IPS-18a (cell line): ENCODE results near the gene PACS2.
"Not testable (repeated sequence)": the region's sequence is repeated elsewhere in the genome, so short reads cannot be mapped to it uniquely, and the experiment has no call there.

Experiments
- H3K27ac ChIP-seq: one replicate; pipeline ENCODE4 v1.5.1; 2013; ENCODE audit warnings: low read length
- H3K27me3 ChIP-seq: one replicate; pipeline ENCODE4 v1.6.1; 2013; ENCODE audit warnings: mild to moderate bottlenecking, low read length; ENCODE audit not compliant: control insufficient read depth, insufficient read depth
- H3K36me3 ChIP-seq: one replicate; pipeline ENCODE4 v1.6.1; 2013; ENCODE audit warnings: low read depth, low read length; ENCODE audit not compliant: control insufficient read depth
- H3K4me1 ChIP-seq: one replicate; pipeline ENCODE4 v1.6.1; 2013; ENCODE audit warnings: low read depth, low read length; ENCODE audit not compliant: control insufficient read depth
- H3K4me3 ChIP-seq: one replicate; pipeline ENCODE4 v1.5.1; 2013; ENCODE audit warnings: low read length
- H3K9ac ChIP-seq: one replicate; pipeline ENCODE4 v1.6.1; 2013; ENCODE audit warnings: mild to moderate bottlenecking, low read length, moderate library complexity
- H3K9me3 ChIP-seq: one replicate; pipeline ENCODE4 v1.6.1; 2013; ENCODE audit warnings: low read depth, low read length; ENCODE audit not compliant: control insufficient read depth

Gene PACS2

DNA sequence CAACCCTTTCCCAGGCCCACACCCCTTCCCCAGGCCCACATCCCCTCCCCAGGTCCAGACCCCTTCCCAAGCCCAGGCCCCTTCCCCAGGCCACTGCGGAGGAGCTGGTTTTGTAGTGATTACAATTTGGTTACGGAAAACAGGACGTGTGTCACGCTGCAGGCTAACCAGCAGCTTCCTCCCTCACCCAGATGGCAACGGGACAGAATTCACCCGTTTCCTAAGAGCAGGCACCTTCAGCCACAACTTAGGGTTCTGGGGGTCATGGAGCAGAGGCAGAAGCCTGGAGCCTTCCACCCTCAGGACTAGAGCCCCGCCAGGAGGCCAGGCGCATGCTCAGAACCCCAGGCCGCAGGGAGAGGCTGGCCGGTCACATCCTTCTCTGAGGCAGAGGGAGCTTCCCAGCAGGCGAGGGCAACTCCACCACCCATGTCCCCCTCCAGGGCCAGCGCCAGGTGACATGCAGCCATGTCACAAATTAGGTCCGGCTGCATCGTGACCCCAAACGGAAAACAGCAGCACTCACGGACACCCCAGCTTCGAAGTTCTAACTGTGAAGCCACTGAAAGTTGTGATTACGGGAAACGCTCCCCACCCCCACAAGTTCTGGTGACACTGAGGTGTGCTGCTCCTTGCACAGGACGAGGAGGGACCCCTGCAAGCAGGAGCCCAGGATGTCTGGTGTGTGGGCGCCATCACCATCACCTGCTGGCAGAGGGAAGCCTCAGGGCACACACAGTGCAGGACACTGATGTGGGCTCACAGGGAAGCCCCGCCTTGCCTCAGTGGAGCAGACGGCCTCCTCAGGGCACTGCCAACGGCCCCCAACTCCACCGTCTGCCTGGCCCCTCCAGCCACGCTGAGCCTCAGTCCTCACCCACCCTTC lies 21.5 kb upstream of the PACS2 start:
- H3K27ac ChIP-seq = no peak overlapping the region
- H3K9ac ChIP-seq = no peak overlapping the region

DNA sequence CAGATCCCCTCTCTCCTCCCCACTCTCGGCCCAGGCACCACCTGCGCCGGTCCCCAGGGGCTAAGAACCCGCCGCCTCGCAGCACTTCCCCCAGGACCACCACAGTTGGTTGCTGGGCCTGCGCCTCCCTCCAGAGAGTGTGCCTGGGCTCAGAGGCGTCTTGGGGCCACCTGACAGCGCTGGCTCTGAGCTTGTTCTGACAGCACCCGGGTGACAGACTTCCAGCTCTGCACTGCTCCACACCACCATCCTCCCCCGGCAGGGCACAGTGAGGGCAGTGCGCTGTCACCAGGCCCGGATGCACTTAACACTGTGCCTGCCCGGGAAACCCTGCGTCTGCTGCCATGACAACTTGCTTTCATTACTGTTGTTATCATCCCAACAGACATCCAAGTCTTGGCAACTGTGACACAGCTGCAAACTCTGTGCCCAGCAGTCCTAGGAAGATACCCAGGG lies 20.4 kb upstream of the PACS2 start:
- no peaks in the 10 kb centered on the region for H3K36me3 ChIP-seq
- peaks cover 3% of the 10 kb centered on the region for H3K27me3 ChIP-seq
- no peaks in the 10 kb centered on the region for H3K4me1 ChIP-seq
- H3K4me3 ChIP-seq = no peak overlapping the region
- H3K27ac ChIP-seq = no peak overlapping the region
- H3K9me3 ChIP-seq = no peaks in the 10 kb centered on the region
- no peak overlapping the region for H3K9ac ChIP-seq

More for the DNA sequence above, 21.5 kb upstream of the PACS2 start:
- H3K36me3 ChIP-seq = no peaks in the 10 kb centered on the region
- H3K4me3 ChIP-seq = no peak overlapping the region
- H3K4me1 ChIP-seq = no peaks in the 10 kb centered on the region
- no peaks in the 10 kb centered on the region for H3K9me3 ChIP-seq
- H3K27me3 ChIP-seq = no peaks in the 10 kb centered on the region

DNA sequence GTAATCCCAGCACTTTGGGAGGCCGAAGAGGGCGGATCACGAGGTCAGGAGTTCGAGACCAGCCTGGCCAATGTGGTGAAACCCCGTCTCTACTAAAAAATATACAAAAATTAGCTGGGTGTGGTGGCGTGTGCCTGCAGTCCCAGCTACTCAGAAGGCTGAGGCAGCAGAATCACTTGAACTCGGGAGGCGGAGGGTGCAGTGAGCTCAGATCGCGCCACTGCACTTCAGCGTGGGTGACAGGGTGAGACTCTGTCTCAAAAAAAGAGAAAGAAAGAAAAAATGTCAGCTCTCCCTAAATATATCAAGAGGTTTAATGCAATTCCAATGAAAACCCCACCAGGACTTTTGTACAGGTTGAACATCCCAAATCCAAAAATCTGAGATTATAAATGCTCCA lies 17.2 kb upstream of the PACS2 start:
- H3K4me3 ChIP-seq, H3K27ac ChIP-seq, H3K9ac ChIP-seq, H3K4me1 ChIP-seq, H3K36me3 ChIP-seq, H3K9me3 ChIP-seq: not testable (repeated sequence)
- peaks cover 15% of the 10 kb centered on the region for H3K27me3 ChIP-seq

DNA sequence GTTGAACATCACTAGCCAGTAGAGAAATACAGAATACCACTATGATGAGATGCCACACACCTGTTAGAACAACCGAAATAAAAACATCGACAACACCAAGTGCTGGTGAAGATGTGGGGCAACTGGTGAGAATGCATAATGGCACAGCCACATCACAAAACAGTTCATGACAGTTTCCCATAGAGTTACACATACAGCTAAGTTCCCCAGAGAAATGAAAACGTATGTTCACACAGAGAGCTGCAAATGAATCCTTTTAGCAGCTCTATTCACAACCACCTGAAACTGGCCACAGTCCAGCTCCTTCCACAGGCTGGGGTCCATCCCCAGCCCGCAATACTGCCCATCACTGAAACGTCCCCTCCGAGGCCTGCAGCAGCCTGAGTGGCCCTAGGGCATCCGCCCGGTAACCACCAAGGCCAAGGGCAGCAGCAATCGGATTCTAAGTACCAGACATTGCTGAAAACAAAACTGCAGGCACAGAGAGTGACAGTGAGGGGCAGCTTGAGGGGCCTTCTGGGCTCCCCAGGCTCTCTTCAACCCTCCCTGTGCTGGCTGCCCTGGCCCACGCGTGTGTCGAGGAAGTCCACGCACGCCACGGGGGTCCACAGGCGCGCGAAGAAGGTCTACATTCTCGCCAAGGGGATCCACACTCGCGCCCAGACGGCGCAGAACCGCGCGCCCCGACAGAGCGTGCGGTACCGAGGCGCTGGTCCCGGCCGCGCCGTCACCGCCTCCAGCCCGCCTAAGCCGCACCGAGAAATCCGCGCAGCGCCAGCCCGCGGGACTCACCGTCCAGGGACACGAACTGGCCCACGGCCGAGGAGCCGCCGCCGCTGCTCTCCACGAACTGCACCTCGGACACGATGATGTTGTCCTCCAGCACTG lies 14.7 kb upstream of the PACS2 start:
- Histone ChIP-seq H3K9me3 (no peaks in the 10 kb centered on the region), H3K36me3 (no peaks in the 10 kb centered on the region), H3K4me3 (peak overlapping the region; percentile 79), H3K4me1 (no peaks in the 10 kb centered on the region), H3K27me3 (peaks cover 21% of the 10 kb centered on the region), H3K9ac (peak overlapping the region; percentile 65), H3K27ac (no peak overlapping the region)

DNA sequence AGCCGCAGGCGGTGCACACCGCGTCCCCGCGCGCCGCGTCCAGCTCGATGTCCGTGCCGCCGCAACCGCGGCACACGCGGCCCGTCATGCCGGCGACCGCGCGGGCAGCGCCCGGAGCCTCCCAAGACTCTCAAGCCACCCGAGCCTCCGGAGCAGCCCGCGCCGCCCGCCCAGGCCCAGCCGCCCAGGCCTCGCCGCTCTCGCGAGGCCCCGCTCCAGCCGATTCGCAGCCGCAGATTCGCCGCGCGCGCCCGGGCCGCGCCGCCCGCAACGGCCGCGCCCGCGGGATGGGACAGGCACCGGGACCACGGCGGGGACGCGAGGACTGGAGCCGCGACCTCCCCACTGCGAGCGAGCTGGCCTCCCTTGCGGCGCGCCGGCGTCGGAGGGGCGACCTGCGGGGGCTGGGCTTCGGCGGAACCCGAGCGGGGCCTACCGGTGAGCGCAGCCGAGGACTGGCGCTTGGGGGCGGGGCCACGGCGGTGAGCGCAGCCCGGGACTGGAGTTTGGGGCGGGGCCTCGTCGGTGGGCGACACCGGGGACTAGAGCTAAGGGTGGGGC lies 13.9 kb upstream of the PACS2 start, which contains the start of gene BRF1:
Gene BRF1 (minus strand): TSS at position 460 of the 561 bp plus-strand sequence. CDS start 372 bp downstream, at position 88.
- Histone ChIP-seq H3K36me3 (no peaks in the 10 kb centered on the region), H3K27ac (no peak within 1 kb of the TSS), H3K4me1 (no peaks in the 10 kb centered on the region), H3K9ac (peak within 1 kb of the TSS; percentile 65), H3K4me3 (peak within 1 kb of the TSS; percentile 79), H3K9me3 (no peaks in the 10 kb centered on the region), H3K27me3 (peaks cover 21% of the 10 kb centered on the region)

DNA sequence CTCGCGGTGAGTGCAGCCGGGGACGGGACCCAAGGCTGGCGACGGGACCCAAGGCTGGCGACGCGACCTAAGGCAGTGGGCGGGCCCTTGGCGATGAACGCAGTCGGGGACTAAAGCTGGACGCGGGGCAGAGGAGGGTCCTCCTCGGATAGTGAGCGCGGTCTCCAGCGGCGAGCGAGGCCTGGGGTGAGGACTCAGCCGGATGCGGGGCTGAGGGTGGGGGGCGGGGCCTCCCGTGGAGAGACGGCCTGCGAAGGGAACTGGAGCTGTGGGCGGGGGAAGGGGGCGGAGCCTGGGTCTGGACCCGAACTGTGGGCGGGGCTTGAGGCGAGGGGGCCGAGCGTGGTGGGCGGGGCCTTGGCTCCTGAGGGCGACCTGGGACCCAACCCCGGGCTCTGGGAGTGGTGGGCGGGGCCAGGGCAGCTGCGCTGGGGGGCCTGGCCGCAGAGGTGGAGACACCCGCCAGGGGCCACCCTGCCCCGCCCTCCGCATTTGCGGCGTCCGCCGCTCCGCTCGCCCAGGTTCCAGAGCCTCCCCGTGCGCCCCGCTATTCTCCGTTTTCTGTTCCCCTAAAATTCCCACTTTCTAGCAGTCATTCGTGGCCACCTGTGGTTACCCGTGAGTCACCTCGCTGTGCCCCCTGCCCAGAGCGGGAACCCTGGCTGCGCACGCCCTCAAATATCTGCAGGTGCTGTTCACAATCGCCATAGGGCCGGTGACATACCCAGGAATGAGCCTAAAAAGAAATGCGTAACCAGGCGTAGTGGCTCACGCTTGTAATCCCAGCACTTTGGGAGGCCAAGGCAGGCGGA lies 13.2 kb upstream of the PACS2 start:
- Histone ChIP-seq H3K9ac (no peak overlapping the region), H3K4me3 (peak overlapping the region; percentile 79), H3K27ac (no peak overlapping the region), H3K9me3 (no peaks in the 10 kb centered on the region), H3K4me1 (no peaks in the 10 kb centered on the region), H3K36me3 (no peaks in the 10 kb centered on the region), H3K27me3 (peaks cover 21% of the 10 kb centered on the region)

DNA sequence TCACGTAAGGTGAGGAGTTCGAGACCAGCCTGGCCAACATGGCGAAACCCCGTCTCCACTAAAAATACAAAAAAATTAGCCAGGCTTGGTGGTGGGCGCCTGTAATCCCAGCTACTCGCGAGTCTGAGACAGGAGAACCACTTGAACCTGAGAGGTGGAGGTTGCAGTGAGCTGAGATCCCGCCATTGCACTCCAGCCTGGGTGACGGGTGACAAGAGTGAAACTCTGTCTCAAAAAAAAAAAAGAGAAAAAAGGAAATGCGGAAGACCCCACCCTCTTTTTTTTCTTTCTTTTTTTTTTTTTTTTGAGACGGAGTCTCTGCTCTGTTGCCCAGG lies 12.7 kb upstream of the PACS2 start:
- H3K9ac ChIP-seq = not testable (repeated sequence)

DNA sequence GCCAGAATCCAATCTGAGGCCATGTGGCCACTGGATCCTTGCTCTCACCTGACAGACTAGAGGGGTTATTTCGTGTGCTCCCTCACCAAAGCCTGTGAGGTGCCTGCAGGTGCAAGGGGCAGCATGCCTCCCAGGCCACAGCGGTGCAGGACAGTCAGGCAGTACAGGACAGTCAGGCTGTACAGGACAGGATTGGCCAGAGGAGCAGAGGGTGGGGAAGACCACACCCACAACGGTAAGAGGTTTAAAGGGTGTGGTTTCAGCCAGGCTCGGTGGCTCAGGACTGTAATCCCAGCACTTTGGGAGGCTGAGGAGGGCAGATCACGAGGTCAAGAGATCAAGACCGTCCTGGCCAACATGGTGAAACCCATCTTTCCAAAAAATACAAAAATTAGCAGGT lies 10.6 kb upstream of the PACS2 start:
- Histone ChIP-seq H3K4me3 (no peak overlapping the region), H3K4me1 (peaks cover 9% of the 10 kb centered on the region), H3K9ac (no peak overlapping the region), H3K27ac (no peak overlapping the region), H3K9me3 (no peaks in the 10 kb centered on the region), H3K27me3 (peaks cover 20% of the 10 kb centered on the region), H3K36me3 (no peaks in the 10 kb centered on the region)

More for the DNA sequence above, 12.7 kb upstream of the PACS2 start:
- H3K9me3 ChIP-seq, H3K4me1 ChIP-seq, H3K36me3 ChIP-seq, H3K27ac ChIP-seq: not testable (repeated sequence)
- Histone ChIP-seq H3K4me3 (peak overlapping the region; percentile 79), H3K27me3 (peaks cover 21% of the 10 kb centered on the region)

DNA sequence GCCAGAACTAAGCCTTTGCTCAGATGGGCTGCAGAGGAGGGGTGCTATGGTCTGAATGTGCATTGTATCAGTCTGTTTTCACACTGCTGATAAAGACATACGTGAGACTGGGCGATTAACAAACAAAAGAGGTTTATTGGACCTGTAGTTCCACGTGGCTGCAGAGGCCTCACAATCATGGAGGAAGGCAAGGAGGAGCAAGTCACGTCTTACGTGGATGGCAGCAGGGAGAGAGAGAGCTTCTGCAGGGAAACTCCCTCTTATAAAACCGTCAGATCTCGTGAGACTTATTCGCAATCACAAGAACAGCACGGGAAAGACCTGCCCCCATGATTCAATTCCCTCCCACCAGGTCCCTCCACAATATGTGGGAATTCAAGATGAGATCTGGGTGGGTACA lies 10.0 kb upstream of the PACS2 start:
- Histone ChIP-seq H3K9me3 (no peaks in the 10 kb centered on the region), H3K36me3 (no peaks in the 10 kb centered on the region), H3K27me3 (peaks cover 14% of the 10 kb centered on the region), H3K27ac (no peak overlapping the region), H3K9ac (no peak overlapping the region), H3K4me3 (no peak overlapping the region), H3K4me1 (peaks cover 9% of the 10 kb centered on the region)

DNA sequence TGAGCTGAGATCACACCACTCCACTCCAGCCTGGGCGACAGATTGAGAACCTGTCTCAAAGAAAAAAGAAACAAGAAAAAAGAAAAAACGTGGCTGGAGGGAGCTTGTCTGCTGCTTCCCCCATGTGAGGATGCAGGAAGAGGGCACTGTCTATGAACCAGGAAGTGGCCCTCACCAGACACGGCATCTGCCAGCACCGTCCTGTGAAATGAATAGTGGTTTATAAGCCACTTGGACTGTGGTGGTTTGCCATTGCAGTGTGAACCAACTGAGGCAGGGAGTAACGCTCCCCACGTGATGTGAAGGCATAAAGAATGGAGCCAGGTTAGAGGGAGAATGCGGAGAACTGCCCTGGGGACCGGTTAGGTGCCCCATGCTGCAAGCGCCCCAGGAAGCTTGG lies 9.2 kb upstream of the PACS2 start:
- Histone ChIP-seq H3K27me3 (peaks cover 8% of the 10 kb centered on the region), H3K4me1 (peaks cover 9% of the 10 kb centered on the region), H3K36me3 (no peaks in the 10 kb centered on the region), H3K4me3 (no peak overlapping the region), H3K9ac (no peak overlapping the region), H3K9me3 (no peaks in the 10 kb centered on the region), H3K27ac (no peak overlapping the region)

DNA sequence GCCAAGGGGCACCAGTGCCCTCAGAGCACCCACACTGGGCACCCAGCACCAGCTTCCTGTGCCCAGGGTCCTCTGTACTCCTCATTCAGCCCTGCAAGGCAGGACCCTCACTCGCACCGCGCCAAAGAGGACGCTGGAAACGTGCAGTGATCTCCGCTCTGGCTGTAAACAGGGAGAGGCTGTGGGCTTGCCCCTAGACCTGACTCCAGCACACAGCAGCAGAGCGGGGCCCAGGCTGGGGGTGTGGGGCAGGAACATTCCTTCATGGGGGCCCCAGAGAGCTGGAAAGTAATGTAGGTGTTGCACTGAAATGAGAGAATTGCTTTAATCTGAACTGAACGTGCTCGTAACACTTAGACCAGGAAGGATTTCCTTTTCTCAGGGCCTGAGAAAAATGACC lies 8.8 kb upstream of the PACS2 start:
- Histone ChIP-seq H3K4me3 (no peak overlapping the region), H3K9me3 (no peaks in the 10 kb centered on the region), H3K9ac (no peak overlapping the region), H3K4me1 (peaks cover 9% of the 10 kb centered on the region), H3K27ac (no peak overlapping the region), H3K36me3 (no peaks in the 10 kb centered on the region), H3K27me3 (peaks cover 8% of the 10 kb centered on the region)
